ENCODE data around the gene GPATCH2.

Gene GPATCH2

GRCh38 chr1:217630711-217631591 is at the start of gene GPATCH2, which contains the start of gene SPATA17:
Gene GPATCH2, minus strand, starts transcription at chr1:217631090. Its CDS starts 119 bp downstream, at chr1:217630971.
Gene SPATA17, plus strand, starts transcription at chr1:217631344. Its CDS starts 35 bp downstream, at chr1:217631379.
- Mint-ChIP-seq H3K36me3 (no peaks in the 10 kb centered on the region), H3K27ac (peak within 1 kb of the TSS; percentile 94), H3K4me1 (peaks cover 34% of the 10 kb centered on the region), H3K27me3 (no peaks in the 10 kb centered on the region), H3K9me3 (no peaks in the 10 kb centered on the region), H3K4me3 (peak within 1 kb of the TSS; percentile 82)
- peak; percentile 85 for DNase-seq
- CTCF ChIA-PET, result interaction anchor here (0.8 kb wide), 1 partner anchor 10 kb away, joined by 3 read pairs; no protein-coding TSS in a partner anchor

GRCh38 chr1:217674028-217674729 is 43.3 kb upstream of the GPATCH2 start:
- CTCF ChIA-PET, result no interaction called here
- Mint-ChIP-seq H3K27me3 (no peaks in the 10 kb centered on the region), H3K9me3 (no peaks in the 10 kb centered on the region), H3K27ac (peak overlapping the region; percentile 21), H3K36me3 (no peaks in the 10 kb centered on the region), H3K4me3 (no peak overlapping the region), H3K4me1 (no peaks in the 10 kb centered on the region)
- DNase-seq, result no peak

GRCh38 chr1:217673387-217673786 is 42.5 kb upstream of the GPATCH2 start:
- H3K9me3 Mint-ChIP-seq, result no peaks in the 10 kb centered on the region
- H3K4me1 Mint-ChIP-seq, result no peaks in the 10 kb centered on the region
- H3K36me3 Mint-ChIP-seq, result no peaks in the 10 kb centered on the region
- H3K27me3 Mint-ChIP-seq, result no peaks in the 10 kb centered on the region
- no peak for DNase-seq
- no peak overlapping the region for H3K4me3 Mint-ChIP-seq
- H3K27ac Mint-ChIP-seq, result no peak overlapping the region
- CTCF ChIA-PET, result no interaction called here

GRCh38 chr1:217668351-217668940 is 37.6 kb upstream of the GPATCH2 start:
- no peaks in the 10 kb centered on the region for H3K4me1 Mint-ChIP-seq
- no peaks in the 10 kb centered on the region for H3K36me3 Mint-ChIP-seq
- no peaks in the 10 kb centered on the region for H3K9me3 Mint-ChIP-seq
- no peak for DNase-seq
- H3K27ac Mint-ChIP-seq, result no peak overlapping the region
- H3K4me3 Mint-ChIP-seq, result no peak overlapping the region
- no peaks in the 10 kb centered on the region for H3K27me3 Mint-ChIP-seq
- CTCF ChIA-PET, result no interaction called here

GRCh38 chr1:217661407-217661806 is 30.5 kb upstream of the GPATCH2 start:
- Mint-ChIP-seq H3K4me1 (no peaks in the 10 kb centered on the region), H3K9me3 (no peaks in the 10 kb centered on the region), H3K36me3 (no peaks in the 10 kb centered on the region), H3K4me3 (no peak overlapping the region), H3K27me3 (no peaks in the 10 kb centered on the region), H3K27ac (no peak overlapping the region)
- no peak for DNase-seq
- CTCF ChIA-PET, result interaction anchor here (0.8 to 1.1 kb wide), 2 partner anchors 14 to 246 kb away, joined by 3 read pairs; no protein-coding TSS in a partner anchor

GRCh38 chr1:217660353-217661062 is 29.6 kb upstream of the GPATCH2 start:
- Mint-ChIP-seq H3K27me3 (no peaks in the 10 kb centered on the region), H3K4me1 (no peaks in the 10 kb centered on the region), H3K9me3 (no peaks in the 10 kb centered on the region), H3K4me3 (no peak overlapping the region), H3K36me3 (no peaks in the 10 kb centered on the region), H3K27ac (no peak overlapping the region)
- CTCF ChIA-PET, result interaction anchor here (0.8 to 1.1 kb wide), 2 partner anchors 13 to 245 kb away, joined by 3 read pairs; no protein-coding TSS in a partner anchor
- no peak for DNase-seq

GRCh38 chr1:217650674-217651073 is 19.8 kb upstream of the GPATCH2 start:
- no peak for DNase-seq
- CTCF ChIA-PET, result no interaction called here
- Mint-ChIP-seq H3K27me3 (no peaks in the 10 kb centered on the region), H3K9me3 (no peaks in the 10 kb centered on the region), H3K27ac (no peak overlapping the region), H3K36me3 (no peaks in the 10 kb centered on the region), H3K4me1 (no peaks in the 10 kb centered on the region), H3K4me3 (no peak overlapping the region)

- no peaks in the 10 kb centered on the region for H3K9me3 Mint-ChIP-seq
- H3K36me3 Mint-ChIP-seq, result no peaks in the 10 kb centered on the region
- no peak overlapping the region for H3K27ac Mint-ChIP-seq
- peaks cover 6% of the 10 kb centered on the region for H3K27me3 Mint-ChIP-seq
- DNase-seq, result no peak
- no peaks in the 10 kb centered on the region for H3K4me1 Mint-ChIP-seq
- CTCF ChIA-PET, result interaction anchor here (0.9 kb wide), 1 partner anchor 13 kb away, joined by 3 read pairs; no protein-coding TSS in a partner anchor
- H3K4me3 Mint-ChIP-seq, result no peak overlapping the region
Observed at GRCh38 chr1:217647791-217648190, 16.9 kb upstream of the GPATCH2 start.

- Mint-ChIP-seq H3K9me3 (no peaks in the 10 kb centered on the region), H3K27me3 (peaks cover 6% of the 10 kb centered on the region), H3K27ac (no peak overlapping the region), H3K36me3 (no peaks in the 10 kb centered on the region), H3K4me1 (no peaks in the 10 kb centered on the region), H3K4me3 (no peak overlapping the region)
- CTCF ChIA-PET, result no interaction called here
- DNase-seq, result no peak
Observed at GRCh38 chr1:217642455-217642854, 11.6 kb upstream of the GPATCH2 start.

- H3K4me3 Mint-ChIP-seq, result no peak overlapping the region
- CTCF ChIA-PET, result no interaction called here
- H3K9me3 Mint-ChIP-seq, result no peaks in the 10 kb centered on the region
- no peak overlapping the region for H3K27ac Mint-ChIP-seq
- H3K27me3 Mint-ChIP-seq, result no peaks in the 10 kb centered on the region
- DNase-seq, result no peak
- H3K36me3 Mint-ChIP-seq, result peaks cover 4% of the 10 kb centered on the region
- peaks cover 33% of the 10 kb centered on the region for H3K4me1 Mint-ChIP-seq
Observed at GRCh38 chr1:217627431-217627830, 3.5 kb downstream of the GPATCH2 start.

- H3K4me3 Mint-ChIP-seq, result no peak overlapping the region
- no peaks in the 10 kb centered on the region for H3K27me3 Mint-ChIP-seq
- no peak for DNase-seq
- H3K27ac Mint-ChIP-seq, result no peak overlapping the region
- peaks cover 4% of the 10 kb centered on the region for H3K36me3 Mint-ChIP-seq
- no peaks in the 10 kb centered on the region for H3K9me3 Mint-ChIP-seq
- CTCF ChIA-PET, result no interaction called here
- H3K4me1 Mint-ChIP-seq, result peaks cover 31% of the 10 kb centered on the region
Observed at GRCh38 chr1:217626321-217626720, 4.6 kb downstream of the GPATCH2 start.

- Mint-ChIP-seq H3K36me3 (peaks cover 18% of the 10 kb centered on the region), H3K27ac (no peak overlapping the region), H3K4me3 (no peak overlapping the region), H3K9me3 (no peaks in the 10 kb centered on the region), H3K4me1 (peaks cover 4% of the 10 kb centered on the region), H3K27me3 (no peaks in the 10 kb centered on the region)
- DNase-seq, result no peak
- CTCF ChIA-PET, result no interaction called here
Observed at GRCh38 chr1:217622042-217622441, 8.8 kb downstream of the GPATCH2 start.

- Mint-ChIP-seq H3K9me3 (no peaks in the 10 kb centered on the region), H3K36me3 (peaks cover 18% of the 10 kb centered on the region), H3K4me1 (peaks cover 4% of the 10 kb centered on the region), H3K27ac (no peak overlapping the region), H3K27me3 (no peaks in the 10 kb centered on the region), H3K4me3 (no peak overlapping the region)
- CTCF ChIA-PET, result interaction anchor here (1.1 kb wide), 1 partner anchor 10 kb away, joined by 3 read pairs; the partner anchor contains the start of gene GPATCH2
- DNase-seq, result no peak
Observed at GRCh38 chr1:217620814-217621213, 10.1 kb downstream of the GPATCH2 start.

- Mint-ChIP-seq H3K36me3 (peaks cover 14% of the 10 kb centered on the region), H3K27me3 (no peaks in the 10 kb centered on the region), H3K9me3 (no peaks in the 10 kb centered on the region), H3K4me1 (peaks cover 3% of the 10 kb centered on the region), H3K27ac (no peak overlapping the region), H3K4me3 (no peak overlapping the region)
- CTCF ChIA-PET, result no interaction called here
- no peak for DNase-seq
Observed at GRCh38 chr1:217617126-217617525, 13.8 kb downstream of the GPATCH2 start.
